ENCODE data around the gene TLR7.

DNA sequence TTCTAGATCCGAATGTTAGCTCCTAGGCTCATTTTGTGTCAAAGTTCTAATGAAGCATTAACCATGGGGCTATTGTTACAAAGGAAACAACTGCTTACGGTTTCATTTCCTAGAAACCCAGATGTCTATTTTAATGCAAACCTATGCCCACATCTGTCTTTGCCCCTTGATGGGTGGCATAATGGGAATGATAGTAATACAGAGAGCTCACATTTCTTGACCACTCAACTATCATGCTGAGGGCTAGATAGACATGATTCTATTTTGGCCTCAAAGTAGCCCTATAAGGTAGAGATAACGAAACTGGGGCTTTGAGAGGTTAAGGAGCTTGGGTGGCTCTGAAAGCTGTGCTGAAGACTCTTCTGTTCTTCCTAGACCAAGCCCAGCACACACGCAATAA is 1.9 kb downstream of the TLR7 start:
- TF ChIP-seq, protein P1, sequence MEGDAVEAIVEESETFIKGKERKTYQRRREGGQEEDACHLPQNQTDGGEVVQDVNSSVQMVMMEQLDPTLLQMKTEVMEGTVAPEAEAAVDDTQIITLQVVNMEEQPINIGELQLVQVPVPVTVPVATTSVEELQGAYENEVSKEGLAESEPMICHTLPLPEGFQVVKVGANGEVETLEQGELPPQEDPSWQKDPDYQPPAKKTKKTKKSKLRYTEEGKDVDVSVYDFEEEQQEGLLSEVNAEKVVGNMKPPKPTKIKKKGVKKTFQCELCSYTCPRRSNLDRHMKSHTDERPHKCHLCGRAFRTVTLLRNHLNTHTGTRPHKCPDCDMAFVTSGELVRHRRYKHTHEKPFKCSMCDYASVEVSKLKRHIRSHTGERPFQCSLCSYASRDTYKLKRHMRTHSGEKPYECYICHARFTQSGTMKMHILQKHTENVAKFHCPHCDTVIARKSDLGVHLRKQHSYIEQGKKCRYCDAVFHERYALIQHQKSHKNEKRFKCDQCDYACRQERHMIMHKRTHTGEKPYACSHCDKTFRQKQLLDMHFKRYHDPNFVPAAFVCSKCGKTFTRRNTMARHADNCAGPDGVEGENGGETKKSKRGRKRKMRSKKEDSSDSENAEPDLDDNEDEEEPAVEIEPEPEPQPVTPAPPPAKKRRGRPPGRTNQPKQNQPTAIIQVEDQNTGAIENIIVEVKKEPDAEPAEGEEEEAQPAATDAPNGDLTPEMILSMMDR (IDR thresholded peaks at IDR 0.05) = no peak
- TF ChIP-seq POLR2A (IDR thresholded peaks at IDR 0.05) = no peak
